Measurements from ENCODE around the gene PCDH17. TPM values are rescaled to one million over a fixed set of nuclear protein-coding genes. Genes with fewer than 3 reads are reported as not detected.
A peak's percentile ranks its signal among the peaks of the same experiment; 100 is the strongest.

Gene PCDH17
- total RNA-seq, 4 donors from 2014 or later = 2.3 to 26.0 (median 3.7) TPM

GRCh38 chr13:57627663-57628062, 3.9 kb upstream of the PCDH17 start:
- Histone ChIP-seq H3K27me3 (peaks cover 18% of the 10 kb centered on the region), H3K27ac (no peak overlapping the region), H3K9me3 (no peaks in the 10 kb centered on the region), H3K4me3 (replicated peaks in 1 of 3) (no peak overlapping the region), H3K36me3 (no peaks in the 10 kb centered on the region), H3K4me1 (peaks cover 17 to 20% of the 10 kb centered on the region in 2 donors)
- intact Hi-C loops (cut with DNase I) = no loop called here
- DNase-seq = no peak
- whole genome bisulfite sequencing, 2 donors = 5% methylated on average over 3 of the region's 3 CpGs
- no peak for TF ChIP-seq POLR2A (IDR thresholded peaks at IDR 0.05)
- peak in 5 of 6 experiments; percentile 27 to 74 (median 47) for TF ChIP-seq CTCF (IDR thresholded peaks at IDR 0.05)

GRCh38 chr13:57629391-57629804, 2.1 kb upstream of the PCDH17 start:
- TF ChIP-seq POLR2A (IDR thresholded peaks at IDR 0.05) (no peak), CTCF (IDR thresholded peaks at IDR 0.05) (no peak)
- intact Hi-C loops (cut with DNase I) = no loop called here
- Histone ChIP-seq H3K9me3 (no peaks in the 10 kb centered on the region), H3K27me3 (peaks cover 28% of the 10 kb centered on the region), H3K27ac (no peak overlapping the region), H3K36me3 (no peaks in the 10 kb centered on the region), H3K4me3 (replicated peaks in 1 of 3) (peak overlapping the region in 1 of 3 donors; percentile 30), H3K4me1 (peaks cover 17 to 20% of the 10 kb centered on the region in 2 donors)
- peak in 1 of 2 donors; percentile 7 for DNase-seq
- WGBS, 2 donors = 3% methylated on average over 28 to 29 of the region's 29 CpGs

- DNase-seq = peak; percentile 48 to 59
- WGBS, 2 donors = 5 to 9% methylated on average over 27 to 34 of the region's 34 CpGs
- Histone ChIP-seq H3K4me1 (peaks cover 17 to 20% of the 10 kb centered on the region in 2 donors), H3K4me3 (replicated peaks in 1 of 3) (peak overlapping the region in 1 of 3 donors; percentile 30), H3K9me3 (no peaks in the 10 kb centered on the region), H3K27me3 (peaks cover 28% of the 10 kb centered on the region), H3K36me3 (no peaks in the 10 kb centered on the region), H3K27ac (no peak overlapping the region)
- TF ChIP-seq POLR2A (IDR thresholded peaks at IDR 0.05) (peak in 1 of 2 donors; percentile 64), CTCF (IDR thresholded peaks at IDR 0.05) (no peak)
- intact Hi-C loops (cut with DNase I) = no loop called here
Observed at GRCh38 chr13:57629821-57630235, 1.7 kb upstream of the PCDH17 start.

- Histone ChIP-seq H3K36me3 (no peaks in the 10 kb centered on the region), H3K27ac (peak overlapping the region in 2 of 3 donors; percentile 51 to 63), H3K4me3 (replicated peaks in 1 of 3) (peak overlapping the region in 2 of 3 donors; percentile 6 to 30), H3K27me3 (peaks cover 28% of the 10 kb centered on the region), H3K9me3 (no peaks in the 10 kb centered on the region), H3K4me1 (peaks cover 17 to 20% of the 10 kb centered on the region in 2 donors)
- intact Hi-C loops (cut with DNase I) = no loop called here
- WGBS, 2 donors = 3% methylated on average over 26 to 32 of the region's 32 CpGs
- no peak for TF ChIP-seq CTCF (IDR thresholded peaks at IDR 0.05)
- DNase-seq = peak in 1 of 2 donors; percentile 3
Observed at GRCh38 chr13:57630661-57631595, 616 bp upstream of the PCDH17 start.
